Measurements from ENCODE around the gene RAD51D.

The RAD51D gene

DNA sequence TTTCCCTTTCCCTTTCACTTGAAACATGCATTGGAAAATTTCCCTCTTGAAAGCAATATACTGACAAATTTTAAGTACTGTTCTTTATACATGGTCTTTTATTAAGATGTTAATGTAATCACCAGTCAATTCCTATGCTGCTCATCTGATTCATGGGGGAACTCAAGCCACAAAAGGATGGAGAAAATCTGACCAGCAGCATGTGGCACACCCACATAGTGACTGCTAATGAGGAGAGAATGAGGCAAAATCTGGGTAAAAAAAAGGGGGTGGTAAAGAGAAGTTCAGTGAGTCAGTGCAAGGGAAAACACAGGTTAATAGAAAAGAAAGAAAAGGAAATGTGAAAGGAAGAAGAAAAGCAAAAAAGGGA, 67.4 kb downstream of the RAD51D start:
- Histone ChIP-seq H3K27ac (peak overlapping the region; percentile 97), H3K27me3 (no peaks in the 10 kb centered on the region), H3K9me3 (no peaks in the 10 kb centered on the region), H3K4me3 (ENCODE audit: low read depth in 1 of 2, low read length in 1 of 2) (peak overlapping the region; percentile 59 to 65), H3K4me1 (ENCODE audit: control insufficient read depth in 1 of 2, insufficient read depth in 1 of 2, low read depth in 1 of 2, low read length in 1 of 2) (peaks cover 55 to 70% of the 10 kb centered on the region in 2 experiments), H3K36me3 (peaks cover 4% of the 10 kb centered on the region)
- TF ChIP-seq, protein P1, sequence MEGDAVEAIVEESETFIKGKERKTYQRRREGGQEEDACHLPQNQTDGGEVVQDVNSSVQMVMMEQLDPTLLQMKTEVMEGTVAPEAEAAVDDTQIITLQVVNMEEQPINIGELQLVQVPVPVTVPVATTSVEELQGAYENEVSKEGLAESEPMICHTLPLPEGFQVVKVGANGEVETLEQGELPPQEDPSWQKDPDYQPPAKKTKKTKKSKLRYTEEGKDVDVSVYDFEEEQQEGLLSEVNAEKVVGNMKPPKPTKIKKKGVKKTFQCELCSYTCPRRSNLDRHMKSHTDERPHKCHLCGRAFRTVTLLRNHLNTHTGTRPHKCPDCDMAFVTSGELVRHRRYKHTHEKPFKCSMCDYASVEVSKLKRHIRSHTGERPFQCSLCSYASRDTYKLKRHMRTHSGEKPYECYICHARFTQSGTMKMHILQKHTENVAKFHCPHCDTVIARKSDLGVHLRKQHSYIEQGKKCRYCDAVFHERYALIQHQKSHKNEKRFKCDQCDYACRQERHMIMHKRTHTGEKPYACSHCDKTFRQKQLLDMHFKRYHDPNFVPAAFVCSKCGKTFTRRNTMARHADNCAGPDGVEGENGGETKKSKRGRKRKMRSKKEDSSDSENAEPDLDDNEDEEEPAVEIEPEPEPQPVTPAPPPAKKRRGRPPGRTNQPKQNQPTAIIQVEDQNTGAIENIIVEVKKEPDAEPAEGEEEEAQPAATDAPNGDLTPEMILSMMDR (IDR thresholded peaks at IDR 0.05): no peak

DNA sequence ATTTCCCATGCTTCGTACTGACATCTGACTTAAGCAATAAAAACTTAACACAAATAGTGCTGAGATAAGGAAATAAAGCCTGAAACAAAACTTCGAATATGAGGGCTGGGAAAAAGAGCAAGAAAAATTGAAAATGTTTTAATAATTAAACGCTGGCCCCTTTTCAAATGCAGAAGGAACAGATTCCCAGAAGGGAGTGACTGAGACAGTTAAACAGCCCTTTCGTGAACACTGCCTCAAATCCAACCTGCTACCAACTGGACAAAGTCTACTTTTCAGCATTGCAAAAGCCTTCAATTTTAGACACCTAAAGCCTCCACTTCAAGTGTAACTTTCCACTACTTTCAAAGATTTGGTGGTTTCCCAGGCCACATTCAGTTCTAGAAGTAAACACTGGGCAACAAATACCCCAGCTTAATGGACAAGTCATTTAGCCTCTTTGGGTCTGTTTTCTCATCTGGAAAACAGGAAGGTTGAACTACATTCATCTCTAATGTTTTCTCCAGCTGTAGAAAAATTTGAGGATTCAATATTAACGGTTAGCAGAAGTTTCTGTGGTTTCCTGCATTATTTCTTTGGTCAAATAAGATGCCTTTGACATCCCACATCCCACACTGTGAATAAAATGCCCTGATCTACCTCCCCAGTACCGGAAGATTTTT, 68.0 kb downstream of the RAD51D start:
- H3K4me1 ChIP-seq (ENCODE audit: control insufficient read depth in 1 of 2, insufficient read depth in 1 of 2, low read depth in 1 of 2, low read length in 1 of 2): peaks cover 60 to 72% of the 10 kb centered on the region in 2 experiments
- peak overlapping the region; percentile 97 for H3K27ac ChIP-seq
- TF ChIP-seq, protein P1 (IDR thresholded peaks at IDR 0.05): no peak
- H3K27me3 ChIP-seq: no peaks in the 10 kb centered on the region
- H3K4me3 ChIP-seq (ENCODE audit: low read depth in 1 of 2, low read length in 1 of 2): peak overlapping the region; percentile 59 to 65
- no peaks in the 10 kb centered on the region for H3K9me3 ChIP-seq
- peaks cover 4% of the 10 kb centered on the region for H3K36me3 ChIP-seq

DNA sequence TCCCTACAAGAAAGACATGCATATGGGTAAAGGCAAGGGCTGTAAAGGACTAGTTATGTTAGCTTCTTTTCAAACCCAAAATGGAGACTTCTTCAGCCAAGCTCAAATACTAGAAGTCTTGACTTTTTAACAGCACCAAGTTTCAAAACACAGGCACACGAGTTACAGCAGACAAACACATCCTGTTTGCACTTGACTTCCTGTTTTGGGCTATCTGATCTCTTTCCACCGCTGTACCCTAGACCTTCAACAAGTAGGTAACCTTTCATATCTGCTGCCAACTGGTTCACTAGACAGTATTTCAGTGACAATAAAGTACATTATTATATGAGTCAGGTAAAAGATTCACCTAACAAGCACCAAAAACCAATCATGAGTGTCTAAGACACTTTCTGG, 68.5 kb downstream of the RAD51D start:
- peak overlapping the region; percentile 59 to 65 for H3K4me3 ChIP-seq (ENCODE audit: low read depth in 1 of 2, low read length in 1 of 2)
- TF ChIP-seq, protein P1 (IDR thresholded peaks at IDR 0.05): no peak
- H3K27me3 ChIP-seq: no peaks in the 10 kb centered on the region
- H3K9me3 ChIP-seq: no peaks in the 10 kb centered on the region
- H3K36me3 ChIP-seq: peaks cover 4% of the 10 kb centered on the region
- H3K4me1 ChIP-seq (ENCODE audit: control insufficient read depth in 1 of 2, insufficient read depth in 1 of 2, low read depth in 1 of 2, low read length in 1 of 2): peaks cover 62 to 74% of the 10 kb centered on the region in 2 experiments
- H3K27ac ChIP-seq: peak overlapping the region; percentile 97

DNA sequence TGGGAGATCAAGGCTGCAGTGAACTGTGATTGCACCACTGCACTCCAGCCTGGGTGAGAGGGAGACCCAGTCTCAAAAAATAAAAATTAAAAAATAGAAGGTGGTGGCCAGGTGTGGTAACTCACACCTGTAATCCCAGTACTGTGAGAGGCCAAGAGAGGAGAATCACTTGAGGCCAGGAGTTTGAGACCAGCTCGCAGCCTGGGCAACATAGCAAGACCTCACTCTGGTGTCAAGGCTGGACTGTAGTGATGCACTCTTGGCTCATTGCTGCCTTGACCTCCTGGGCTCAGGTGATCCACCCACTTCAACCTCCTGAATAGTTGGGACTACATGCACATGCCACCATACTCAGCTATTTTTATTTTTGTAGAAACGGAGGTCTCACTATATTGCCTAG, 69.5 kb downstream of the RAD51D start:
- Histone ChIP-seq H3K4me1 (ENCODE audit: control insufficient read depth in 1 of 2, insufficient read depth in 1 of 2, low read depth in 1 of 2, low read length in 1 of 2) (peaks cover 70 to 81% of the 10 kb centered on the region in 2 experiments), H3K4me3 (ENCODE audit: low read depth in 1 of 2, low read length in 1 of 2) (peak overlapping the region in 1 of 2 experiments; percentile 65), H3K9me3 (no peaks in the 10 kb centered on the region), H3K27ac (peak overlapping the region; percentile 97), H3K27me3 (no peaks in the 10 kb centered on the region), H3K36me3 (peaks cover 3% of the 10 kb centered on the region)
- TF ChIP-seq, protein P1 (IDR thresholded peaks at IDR 0.05): no peak

DNA sequence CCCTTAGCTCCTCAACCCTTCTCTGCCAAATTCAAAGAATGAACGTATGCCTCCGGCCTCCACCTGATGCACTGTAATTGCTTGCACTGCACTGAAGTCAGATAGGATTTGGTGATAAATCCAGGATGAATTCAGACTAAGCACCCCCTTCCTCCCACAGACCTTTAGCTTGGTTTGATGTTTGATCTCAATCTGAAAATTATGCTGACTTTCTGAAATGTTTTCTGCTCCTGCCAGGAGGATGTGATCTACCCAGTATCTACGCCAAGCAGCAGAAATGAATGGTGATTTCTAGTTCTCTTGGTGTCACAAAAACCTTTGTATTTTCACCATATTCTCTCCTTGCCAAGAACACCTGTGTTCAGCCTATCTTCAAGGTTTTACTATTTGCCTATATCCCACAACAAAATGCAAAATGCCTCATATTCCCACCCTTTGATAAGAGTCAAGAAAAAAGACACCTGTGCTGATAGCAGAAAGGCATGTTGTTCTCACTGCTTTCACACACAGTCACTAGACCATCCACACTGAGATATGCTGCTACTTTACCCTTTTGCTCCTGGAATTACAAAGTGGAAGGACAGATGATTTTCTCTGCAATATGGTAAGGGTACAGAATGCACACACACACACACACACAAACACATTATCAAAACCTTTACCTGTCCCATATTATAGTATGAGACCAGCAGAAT, 70.8 kb downstream of the RAD51D start:
- peaks cover 69 to 74% of the 10 kb centered on the region in 2 experiments for H3K4me1 ChIP-seq (ENCODE audit: control insufficient read depth in 1 of 2, insufficient read depth in 1 of 2, low read depth in 1 of 2, low read length in 1 of 2)
- no peaks in the 10 kb centered on the region for H3K9me3 ChIP-seq
- H3K27ac ChIP-seq: peak overlapping the region; percentile 97

More for the DNA sequence above, 70.8 kb downstream of the RAD51D start:
- H3K4me3 ChIP-seq (ENCODE audit: low read depth in 1 of 2, low read length in 1 of 2): no peak overlapping the region
- TF ChIP-seq, protein P1 (IDR thresholded peaks at IDR 0.05): no peak
- H3K36me3 ChIP-seq: peaks cover 5% of the 10 kb centered on the region
- H3K27me3 ChIP-seq: no peaks in the 10 kb centered on the region

Measured in neutrophil (primary cell).